Esophagus muscularis mucosa (tissue), 4 donors: ENCODE measurements around the gene STX8. TPM values are rescaled to one million over a fixed set of nuclear protein-coding genes. Genes with fewer than 3 reads are reported as not detected.

Experiments used
- DNase-seq: peaks from one replicate; pipeline ENCODE4 v3.0.0-alpha.2; 2017; ENCODE audit errors: extremely low spot score
- H3K27ac ChIP-seq, 4 donors: fragments of 200-600 bp; sonication (generic); replicated peaks in 1 of 4; 1 replicate in 3 of 4; 2 replicates in 1 of 4; pipeline ENCODE4 v1.5.1; 2016 to 2019; ENCODE audit warnings: mild to moderate bottlenecking in 1 of 4
- H3K27me3 ChIP-seq, 4 donors: fragments of 200-600 bp; sonication (generic); one replicate each; pipeline versions ENCODE4 v1.5.1 to v1.6.0; 2016 to 2019
- H3K36me3 ChIP-seq, 4 donors: fragments of 200-600 bp; sonication (generic); one replicate each; pipeline ENCODE4 v1.5.1; 2016 to 2019
- H3K4me1 ChIP-seq, 4 donors: fragments of 200-600 bp; sonication (generic); one replicate each; pipeline ENCODE4 v1.5.1; 2016 to 2019
- H3K4me3 ChIP-seq, 4 donors: fragments of 200-600 bp; sonication (generic); 1 replicate in 2 of 4; 2 replicates in 2 of 4; pipeline ENCODE4 v1.5.1; 2016 to 2019; ENCODE audit warnings: mild to moderate bottlenecking in 4 of 4, moderate library complexity in 1 of 4
- H3K9me3 ChIP-seq, 4 donors: fragments of 200-600 bp; sonication (generic); 1 replicate in 3 of 4; 2 replicates in 1 of 4; pipeline ENCODE4 v1.5.1; 2016 to 2019
- CTCF ChIP-seq, 3 experiments: fragments of 200-600 bp in 2 of 3; fragments of 450-650 bp in 1 of 3; sonication (generic) in 2 of 3; IDR thresholded peaks; one replicate each; pipeline ENCODE4 v1.5.1; 2017 to 2019; ENCODE audit warnings: antibody characterized with exemption in 3 of 3, mild to moderate bottlenecking in 2 of 3, moderate library complexity in 1 of 3
- EP300 ChIP-seq: sonication (generic); formaldehyde crosslinking; IDR thresholded peaks from one replicate; pipeline ENCODE4 v1.6.1; 2017; ENCODE audit warnings: antibody characterized with exemption
- POLR2A ChIP-seq: fragments of 450-650 bp; IDR thresholded peaks from one replicate; pipeline ENCODE4 v1.6.1; 2017; ENCODE audit warnings: antibody characterized with exemption, moderate library complexity, mild to moderate bottlenecking, low read depth
- POLR2AphosphoS5 ChIP-seq, 2 donors: sonication (generic); formaldehyde crosslinking; IDR thresholded peaks; one replicate each; pipeline ENCODE4 v1.6.1; 2017; ENCODE audit warnings: antibody characterized with exemption in 2 of 2
- WGBS: methylation state at CpG from one replicate; pipeline ENCODE4 v1.1.5; 2018; 5-methylcytosine and 5-hydroxymethylcytosine counted together
- intact Hi-C: fragments of 100-400 bp; cut with DNase I; formaldehyde crosslinking; loops from one replicate; pipeline ENCODE4 v1.15.1; 2023
- total RNA-seq, 4 donors: library from RNA; depleted of rRNA; stranded (reverse); fragments of >200 nt; gene quantifications; one replicate each; pipeline versions ENCODE4 v1.1.0 to v1.2.1, GENCODE V29; 2016

STX8 gene
- total RNA-seq, 4 donors from 2014 or later, result 83.9 to 104 (median 94.5) TPM

DNA sequence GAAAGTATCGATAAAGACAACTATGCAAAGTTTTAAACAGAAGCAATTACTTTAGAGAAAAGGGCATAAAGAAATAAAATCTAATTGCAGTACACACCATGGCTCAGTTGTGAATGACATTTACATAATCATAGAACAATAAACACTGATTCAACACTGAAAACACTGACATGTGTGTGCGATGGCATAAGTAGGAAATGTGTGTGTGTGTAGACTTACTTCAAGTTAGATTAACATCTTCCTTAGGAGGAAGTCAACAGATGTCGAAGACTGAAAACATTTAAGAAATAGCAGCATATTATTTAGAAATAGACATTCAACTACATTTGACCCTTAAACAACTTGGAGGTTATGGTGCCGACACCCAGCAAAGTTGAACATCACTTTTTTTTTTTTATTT lies 172.4 kb downstream of the STX8 start:
- H3K4me3 ChIP-seq, result no peak overlapping the region
- H3K4me1 ChIP-seq, result peaks cover 0 to 7% (median under 1%) of the 10 kb centered on the region in 4 donors
- intact Hi-C loops, result no loop called here
- H3K9me3 ChIP-seq, result no peaks in the 10 kb centered on the region
- no peak overlapping the region for H3K27ac ChIP-seq
- no peaks in the 10 kb centered on the region for H3K27me3 ChIP-seq
- no peaks in the 10 kb centered on the region for H3K36me3 ChIP-seq
- TF ChIP-seq POLR2AphosphoS5 (IDR thresholded peaks at IDR 0.05) (no peak), CTCF (IDR thresholded peaks at IDR 0.05) (no peak), POLR2A (no peak), EP300 (no peak)
- DNase-seq, result no peak
- 96% methylated on average over 4 of the region's 4 CpGs for WGBS

DNA sequence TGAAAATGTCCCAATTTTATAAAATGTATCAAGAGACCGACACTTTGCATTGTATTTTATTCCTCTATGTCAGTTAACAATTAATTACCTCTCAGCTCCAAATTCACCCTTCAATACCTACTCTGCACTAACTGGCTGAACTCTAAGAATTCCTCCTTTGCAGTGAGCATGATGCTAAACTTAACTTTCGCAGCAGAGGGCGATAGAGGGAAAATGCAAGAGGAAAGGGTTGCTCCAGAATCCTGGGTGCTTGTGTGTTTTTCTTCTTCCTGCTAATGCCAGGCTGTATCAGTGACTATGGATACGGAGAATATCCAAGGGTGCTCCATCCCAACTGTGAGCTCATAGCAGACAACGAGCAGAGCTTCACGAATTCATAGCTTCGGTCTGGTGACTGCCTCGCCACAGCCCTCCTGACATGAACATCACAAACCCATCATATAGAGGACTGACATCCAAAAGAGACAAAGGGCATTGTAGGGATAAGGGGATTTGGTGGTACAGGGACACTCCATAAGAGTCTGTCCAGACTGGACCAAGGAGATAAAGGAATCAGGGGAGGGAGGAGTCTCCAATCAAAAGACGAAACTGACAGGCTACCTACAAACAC lies 172.9 kb downstream of the STX8 start:
- peaks cover 0 to 7% (median 0%) of the 10 kb centered on the region in 4 donors for H3K4me1 ChIP-seq
- intact Hi-C loops, result no loop called here
- no peak for DNase-seq
- H3K27me3 ChIP-seq, result no peaks in the 10 kb centered on the region
- H3K4me3 ChIP-seq, result no peak overlapping the region
- TF ChIP-seq CTCF (IDR thresholded peaks at IDR 0.05), result peak in 2 of 3 experiments; percentile 15 to 47
- no peak for TF ChIP-seq POLR2A
- H3K9me3 ChIP-seq, result no peaks in the 10 kb centered on the region
- 97% methylated on average over 9 of the region's 9 CpGs for WGBS
- H3K36me3 ChIP-seq, result no peaks in the 10 kb centered on the region
- H3K27ac ChIP-seq, result no peak overlapping the region

- intact Hi-C loops, result no loop called here
- Histone ChIP-seq H3K36me3 (no peaks in the 10 kb centered on the region), H3K4me3 (no peak overlapping the region), H3K27ac (no peak overlapping the region), H3K4me1 (peaks cover 0 to 7% (median 0%) of the 10 kb centered on the region in 4 donors), H3K9me3 (no peaks in the 10 kb centered on the region), H3K27me3 (no peaks in the 10 kb centered on the region)
- WGBS, result 67% methylated on average over 4 of the region's 4 CpGs
- no peak for DNase-seq
- TF ChIP-seq EP300 (no peak), CTCF (IDR thresholded peaks at IDR 0.05) (no peak), POLR2A (no peak), POLR2AphosphoS5 (IDR thresholded peaks at IDR 0.05) (no peak)
Observed at GRCh38 chr17:9401434-9401833, 174.2 kb downstream of the STX8 start.

DNA sequence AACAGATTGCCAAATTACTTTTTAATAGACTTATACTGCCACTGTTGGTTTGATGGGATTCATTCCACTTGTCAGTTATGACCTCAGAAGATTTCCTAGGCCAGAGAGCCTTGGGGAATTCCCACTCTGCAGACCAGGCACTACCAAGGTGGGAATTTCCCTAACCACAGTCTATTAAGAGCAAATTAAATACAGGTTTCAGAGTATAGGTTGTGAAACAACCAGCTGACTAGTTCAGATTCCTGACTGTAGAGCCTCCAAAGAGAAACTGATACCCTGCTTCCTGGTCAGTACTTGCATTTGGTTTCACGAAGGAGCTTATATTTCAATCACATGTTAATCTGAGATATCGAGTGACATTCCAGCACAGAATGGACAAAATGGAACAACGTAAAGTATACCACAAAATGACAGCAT lies 186.5 kb downstream of the STX8 start:
- peaks cover 0 to 11% (median 10%) of the 10 kb centered on the region in 4 donors for H3K9me3 ChIP-seq
- 93% methylated on average over 3 of the region's 3 CpGs for WGBS
- intact Hi-C loops, result no loop called here

More for the DNA sequence above, 186.5 kb downstream of the STX8 start:
- no peak overlapping the region for H3K4me3 ChIP-seq
- H3K36me3 ChIP-seq, result no peaks in the 10 kb centered on the region
- H3K27ac ChIP-seq, result no peak overlapping the region
- no peaks in the 10 kb centered on the region for H3K4me1 ChIP-seq
- no peaks in the 10 kb centered on the region for H3K27me3 ChIP-seq
- DNase-seq, result no peak
- TF ChIP-seq POLR2A (no peak), POLR2AphosphoS5 (IDR thresholded peaks at IDR 0.05) (no peak), CTCF (IDR thresholded peaks at IDR 0.05) (no peak), EP300 (no peak)
